Esophagus muscularis mucosa (tissue), 4 donors: ENCODE data around the gene PAFAH2. TPM values are rescaled to one million over a fixed set of nuclear protein-coding genes. Genes with fewer than 3 reads are reported as not detected.

Source experiments
- DNase-seq: peaks from one replicate; pipeline ENCODE4 v3.0.0-alpha.2; 2017; ENCODE audit errors: extremely low spot score
- H3K27ac ChIP-seq, 4 donors: fragments of 200-600 bp; sonication (generic); replicated peaks in 1 of 4; 1 replicate in 3 of 4; 2 replicates in 1 of 4; pipeline ENCODE4 v1.5.1; 2016 to 2019; ENCODE audit warnings: mild to moderate bottlenecking in 1 of 4
- H3K27me3 ChIP-seq, 4 donors: fragments of 200-600 bp; sonication (generic); one replicate each; pipeline versions ENCODE4 v1.5.1 to v1.6.0; 2016 to 2019
- H3K36me3 ChIP-seq, 4 donors: fragments of 200-600 bp; sonication (generic); one replicate each; pipeline ENCODE4 v1.5.1; 2016 to 2019
- H3K4me1 ChIP-seq, 4 donors: fragments of 200-600 bp; sonication (generic); one replicate each; pipeline ENCODE4 v1.5.1; 2016 to 2019
- H3K4me3 ChIP-seq, 4 donors: fragments of 200-600 bp; sonication (generic); 1 replicate in 2 of 4; 2 replicates in 2 of 4; pipeline ENCODE4 v1.5.1; 2016 to 2019; ENCODE audit warnings: mild to moderate bottlenecking in 4 of 4, moderate library complexity in 1 of 4
- H3K9me3 ChIP-seq, 4 donors: fragments of 200-600 bp; sonication (generic); 1 replicate in 3 of 4; 2 replicates in 1 of 4; pipeline ENCODE4 v1.5.1; 2016 to 2019
- EP300 ChIP-seq: sonication (generic); formaldehyde crosslinking; IDR thresholded peaks from one replicate; pipeline ENCODE4 v1.6.1; 2017; ENCODE audit warnings: antibody characterized with exemption
- POLR2A ChIP-seq: fragments of 450-650 bp; IDR thresholded peaks from one replicate; pipeline ENCODE4 v1.6.1; 2017; ENCODE audit warnings: antibody characterized with exemption, moderate library complexity, mild to moderate bottlenecking, low read depth
- POLR2AphosphoS5 ChIP-seq, 2 donors: sonication (generic); formaldehyde crosslinking; IDR thresholded peaks; one replicate each; pipeline ENCODE4 v1.6.1; 2017; ENCODE audit warnings: antibody characterized with exemption in 2 of 2
- WGBS: methylation state at CpG from one replicate; pipeline ENCODE4 v1.1.5; 2018; 5-methylcytosine and 5-hydroxymethylcytosine counted together
- intact Hi-C: fragments of 100-400 bp; cut with DNase I; formaldehyde crosslinking; loops from one replicate; pipeline ENCODE4 v1.15.1; 2023
- total RNA-seq, 4 donors: library from RNA; depleted of rRNA; stranded (reverse); fragments of >200 nt; gene quantifications; one replicate each; pipeline versions ENCODE4 v1.1.0 to v1.2.1, GENCODE V29; 2016
- TF ChIP-seq, protein P1 (sequence below), 3 experiments: fragments of 200-600 bp in 2 of 3; fragments of 450-650 bp in 1 of 3; sonication (generic) in 2 of 3; IDR thresholded peaks; one replicate each; pipeline ENCODE4 v1.5.1; 2017 to 2019; ENCODE audit warnings: antibody characterized with exemption in 3 of 3, mild to moderate bottlenecking in 2 of 3, moderate library complexity in 1 of 3

The PAFAH2 gene
- total RNA-seq, 4 donors from 2014 or later: 6.1 to 10.0 (median 9.2) TPM

DNA sequence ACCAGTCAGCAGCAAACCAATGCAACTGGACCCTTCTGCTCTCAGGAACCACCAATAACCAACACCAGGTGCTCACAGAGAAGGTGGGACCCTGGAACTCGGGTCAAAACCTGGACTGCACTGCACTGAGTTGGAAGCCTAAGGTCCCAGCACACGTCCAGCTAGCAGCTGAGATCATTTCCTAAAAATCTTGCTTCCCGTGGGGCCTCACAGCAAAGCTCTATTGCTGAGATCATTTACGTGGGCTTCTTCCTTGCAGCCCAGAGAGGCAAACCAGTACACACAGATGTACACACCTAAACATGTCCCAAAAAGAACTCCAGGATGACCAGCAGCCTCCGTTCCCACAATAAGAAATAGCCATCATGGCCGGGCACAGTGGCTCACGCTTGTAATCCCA, 68.8 kb downstream of the PAFAH2 start:
- WGBS: 95% methylated on average over 6 of the region's 7 CpGs
- no peaks in the 10 kb centered on the region for H3K9me3 ChIP-seq
- TF ChIP-seq POLR2A (no peak), EP300 (no peak), POLR2AphosphoS5 (IDR thresholded peaks at IDR 0.05) (no peak)
- TF ChIP-seq, protein P1, sequence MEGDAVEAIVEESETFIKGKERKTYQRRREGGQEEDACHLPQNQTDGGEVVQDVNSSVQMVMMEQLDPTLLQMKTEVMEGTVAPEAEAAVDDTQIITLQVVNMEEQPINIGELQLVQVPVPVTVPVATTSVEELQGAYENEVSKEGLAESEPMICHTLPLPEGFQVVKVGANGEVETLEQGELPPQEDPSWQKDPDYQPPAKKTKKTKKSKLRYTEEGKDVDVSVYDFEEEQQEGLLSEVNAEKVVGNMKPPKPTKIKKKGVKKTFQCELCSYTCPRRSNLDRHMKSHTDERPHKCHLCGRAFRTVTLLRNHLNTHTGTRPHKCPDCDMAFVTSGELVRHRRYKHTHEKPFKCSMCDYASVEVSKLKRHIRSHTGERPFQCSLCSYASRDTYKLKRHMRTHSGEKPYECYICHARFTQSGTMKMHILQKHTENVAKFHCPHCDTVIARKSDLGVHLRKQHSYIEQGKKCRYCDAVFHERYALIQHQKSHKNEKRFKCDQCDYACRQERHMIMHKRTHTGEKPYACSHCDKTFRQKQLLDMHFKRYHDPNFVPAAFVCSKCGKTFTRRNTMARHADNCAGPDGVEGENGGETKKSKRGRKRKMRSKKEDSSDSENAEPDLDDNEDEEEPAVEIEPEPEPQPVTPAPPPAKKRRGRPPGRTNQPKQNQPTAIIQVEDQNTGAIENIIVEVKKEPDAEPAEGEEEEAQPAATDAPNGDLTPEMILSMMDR (IDR thresholded peaks at IDR 0.05): no peak
- no peak for DNase-seq
- H3K27ac ChIP-seq: no peak overlapping the region
- H3K4me3 ChIP-seq: no peak overlapping the region
- peaks cover 0 to 5% (median 2%) of the 10 kb centered on the region in 4 donors for H3K27me3 ChIP-seq
- intact Hi-C loops: no loop called here
- no peaks in the 10 kb centered on the region for H3K36me3 ChIP-seq
- peaks cover 0 to 11% (median 0%) of the 10 kb centered on the region in 4 donors for H3K4me1 ChIP-seq

DNA sequence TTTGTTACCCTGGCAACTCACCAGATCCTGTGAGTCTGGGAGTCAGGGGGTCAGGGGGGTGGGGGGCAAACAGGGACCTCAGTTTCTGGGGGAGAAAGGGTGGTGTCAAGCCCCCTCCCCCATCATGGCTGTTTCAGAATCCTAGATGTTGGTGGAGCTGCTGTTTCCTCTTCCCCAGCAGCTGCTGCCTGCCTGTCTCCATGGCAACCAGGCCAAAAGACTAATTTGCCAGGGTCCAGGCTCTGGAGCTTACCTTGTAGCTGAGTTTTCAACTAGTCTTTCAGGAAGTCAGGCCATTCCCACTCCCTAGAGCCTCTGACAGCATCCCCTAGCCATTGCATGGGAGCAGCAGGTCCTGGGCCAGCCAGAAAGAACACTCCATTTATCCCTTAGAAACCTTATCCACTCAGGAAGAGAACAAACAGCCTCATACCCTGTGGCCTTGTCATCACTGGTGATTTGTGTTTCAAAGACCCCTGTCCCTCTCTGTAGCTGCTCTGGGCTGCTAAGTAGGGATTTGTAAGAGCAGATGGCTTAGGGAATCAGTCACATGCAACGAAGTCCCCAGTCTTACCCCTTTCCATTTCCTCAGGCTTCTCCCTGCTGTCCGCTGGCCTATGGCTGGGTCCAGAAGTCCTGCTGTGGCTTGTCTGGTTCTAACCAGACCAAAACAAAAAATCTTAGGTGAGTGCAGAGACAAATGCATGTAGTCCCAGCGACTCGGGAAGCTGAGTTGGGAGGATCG, 70.2 kb downstream of the PAFAH2 start:
- DNase-seq: no peak
- Histone ChIP-seq H3K27me3 (peaks cover 0 to 7% (median 2%) of the 10 kb centered on the region in 4 donors), H3K4me3 (no peak overlapping the region), H3K27ac (no peak overlapping the region), H3K9me3 (no peaks in the 10 kb centered on the region), H3K4me1 (peaks cover 5 to 17% (median 12%) of the 10 kb centered on the region in 4 donors), H3K36me3 (no peaks in the 10 kb centered on the region)
- intact Hi-C loops: no loop called here
- TF ChIP-seq EP300 (no peak), POLR2AphosphoS5 (IDR thresholded peaks at IDR 0.05) (no peak), POLR2A (no peak)
- TF ChIP-seq, protein P1 (IDR thresholded peaks at IDR 0.05): no peak
- 100% methylated on average over 5 of the region's 5 CpGs for WGBS

DNA sequence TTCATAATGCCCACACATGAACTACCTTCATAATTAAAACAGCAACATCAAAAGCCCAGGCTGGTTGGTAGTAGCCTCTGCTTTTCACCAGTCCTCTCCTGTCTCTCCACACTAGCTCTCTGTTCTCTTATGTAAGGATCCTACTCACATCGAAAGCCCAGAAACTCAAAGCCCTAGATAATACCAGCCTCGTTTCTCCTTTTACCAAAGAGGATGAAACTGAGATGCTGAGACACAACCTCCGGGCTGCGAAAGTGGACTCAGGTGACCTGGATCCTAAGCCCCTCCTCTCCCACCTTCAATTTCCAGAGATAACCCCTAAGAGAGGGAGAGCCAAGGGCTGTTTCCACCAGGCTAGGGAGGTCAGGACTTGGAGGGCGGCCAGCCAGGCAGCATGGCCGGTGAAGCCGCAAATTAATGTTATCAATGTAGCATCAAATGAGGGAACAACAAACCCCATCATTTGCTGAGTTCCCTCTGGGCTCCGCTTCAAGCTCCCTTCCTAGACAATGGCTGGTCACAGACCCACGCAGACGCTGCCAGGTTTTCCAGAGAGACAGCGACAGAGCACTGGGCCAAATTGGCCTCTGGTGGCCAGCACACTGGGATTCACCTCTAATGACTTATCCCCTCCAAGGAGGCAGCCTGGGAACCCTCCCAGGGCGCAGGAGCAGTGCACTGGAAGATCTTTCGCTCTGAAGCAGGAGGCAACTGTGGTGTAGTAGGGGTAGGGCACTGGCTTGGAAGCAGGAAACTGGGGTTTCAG, 70.9 kb downstream of the PAFAH2 start:
- Histone ChIP-seq H3K4me1 (peaks cover 9 to 23% (median 20%) of the 10 kb centered on the region in 4 donors), H3K36me3 (no peaks in the 10 kb centered on the region), H3K27ac (no peak overlapping the region), H3K4me3 (no peak overlapping the region), H3K27me3 (peaks cover 0 to 7% (median 2%) of the 10 kb centered on the region in 4 donors), H3K9me3 (no peaks in the 10 kb centered on the region)
- intact Hi-C loops: no loop called here
- TF ChIP-seq EP300: no peak
- TF ChIP-seq, protein P1 (IDR thresholded peaks at IDR 0.05): no peak
- no peak for DNase-seq
- WGBS: 71% methylated on average over 12 of the region's 13 CpGs

GRCh38 chr1:25924454-25924853, 73.4 kb downstream of the PAFAH2 start:
- TF ChIP-seq POLR2A: no peak
- no peak for TF ChIP-seq POLR2AphosphoS5 (IDR thresholded peaks at IDR 0.05)
- TF ChIP-seq, protein P1 (IDR thresholded peaks at IDR 0.05): no peak
- no peak for TF ChIP-seq EP300
- WGBS: 54% methylated on average over 2 of the region's 2 CpGs
- intact Hi-C loops: no loop called here
- H3K27me3 ChIP-seq: peaks cover 0 to 7% (median 2%) of the 10 kb centered on the region in 4 donors
- H3K4me1 ChIP-seq: peaks cover 9 to 23% (median 21%) of the 10 kb centered on the region in 4 donors
- no peak overlapping the region for H3K27ac ChIP-seq
- no peaks in the 10 kb centered on the region for H3K36me3 ChIP-seq
- no peaks in the 10 kb centered on the region for H3K9me3 ChIP-seq
- no peak for DNase-seq
- H3K4me3 ChIP-seq: no peak overlapping the region
